KBM-7 (cell line): Measurements from ENCODE around the gene CCR2.
"Not testable (repeated sequence)": the region's sequence is repeated elsewhere in the genome, so short reads cannot be mapped to it uniquely, and the experiment has no call there.

Experiments
- DNase-seq: peaks from one replicate; pipeline ENCODE4 v3.0.0-alpha.2; 2015
- in situ Hi-C: fragments of 300-500 bp; cut with MboI; formaldehyde crosslinking; loops from 2 replicates; pipeline ENCODE4 v1.14.3; 2020; ENCODE audit warnings: low sequenced_read_pairs, low pct_unique_long_range_greater_than_20kb, mixed read lengths

Gene CCR2

GRCh38 chr3:46397111-46397510 is 43.2 kb downstream of the CCR2 start:
- in situ Hi-C loops, result no loop called here

DNA sequence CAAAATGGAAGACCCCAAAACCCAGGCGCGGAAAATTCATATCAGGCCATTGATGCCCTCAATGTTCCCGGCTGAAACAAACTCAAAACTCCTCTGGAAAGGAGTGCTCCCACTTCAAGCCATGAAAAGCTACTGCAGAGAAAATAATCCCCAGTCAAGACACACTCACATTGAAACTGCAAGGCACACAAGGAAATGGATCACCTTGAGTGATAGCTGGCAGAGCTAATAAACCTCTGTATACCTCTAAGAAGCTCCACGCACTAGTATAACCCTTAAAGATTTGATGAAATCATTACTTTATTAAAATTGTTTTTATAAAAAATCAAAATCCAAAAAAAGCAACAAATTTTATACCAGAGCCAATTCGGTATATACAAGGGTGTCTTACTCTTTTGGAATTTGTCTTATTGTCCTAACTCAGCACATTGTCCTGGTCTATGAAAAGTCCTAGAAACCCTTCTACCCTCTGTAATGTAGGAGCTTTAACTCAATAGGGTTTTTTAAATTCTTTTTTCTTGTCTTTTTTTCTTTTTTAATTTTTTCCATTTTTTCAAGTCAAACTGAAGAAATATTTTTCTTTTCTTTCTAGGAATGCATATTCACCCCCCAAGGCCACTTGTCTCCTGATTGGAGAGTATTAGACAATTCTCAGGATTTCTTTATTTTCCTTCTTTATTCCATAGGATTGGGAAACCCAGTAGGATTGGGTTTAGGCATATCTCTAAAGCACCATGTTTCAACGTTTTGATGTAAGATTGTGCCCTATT is 44.5 kb downstream of the CCR2 start:
- in situ Hi-C loops, result no loop called here

More at GRCh38 chr3:46397111-46397510, 43.2 kb downstream of the CCR2 start:
- no peak for DNase-seq

GRCh38 chr3:46399098-46399497 is 45.2 kb downstream of the CCR2 start:
- in situ Hi-C loops, result no loop called here
- no peak for DNase-seq

More for the DNA sequence above, 44.5 kb downstream of the CCR2 start:
- DNase-seq, result no peak

GRCh38 chr3:46399557-46399956 is 45.6 kb downstream of the CCR2 start:
- in situ Hi-C loops, result no loop called here
- peak; percentile 39 for DNase-seq

- in situ Hi-C loops, result no loop called here
- DNase-seq, result no peak
These were observed 46.3 kb downstream of the CCR2 start for GRCh38 chr3:46400000-46400734.

- in situ Hi-C loops, result no loop called here
- DNase-seq, result no peak
These were observed 46.9 kb downstream of the CCR2 start for GRCh38 chr3:46400846-46401245.

DNA sequence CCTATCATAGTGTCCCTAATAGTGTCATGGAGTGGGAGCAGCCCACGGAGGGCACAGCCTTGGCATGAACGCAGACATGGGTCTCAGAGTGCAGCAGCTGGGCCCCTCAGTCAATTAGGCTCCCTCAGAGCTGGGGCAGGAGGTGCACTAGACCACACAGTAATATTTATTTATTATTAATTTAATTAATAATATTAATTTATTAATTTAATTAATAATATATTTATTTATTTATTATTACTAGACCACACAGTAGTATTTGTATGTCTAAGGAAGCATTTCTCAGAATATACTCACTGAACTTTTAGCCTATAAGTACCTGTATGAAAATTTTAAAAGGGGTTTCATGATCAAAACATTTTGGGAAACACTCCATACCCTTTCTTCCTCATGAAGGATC is 47.7 kb downstream of the CCR2 start:
- DNase-seq, result no peak
- in situ Hi-C loops, result no loop called here

DNA sequence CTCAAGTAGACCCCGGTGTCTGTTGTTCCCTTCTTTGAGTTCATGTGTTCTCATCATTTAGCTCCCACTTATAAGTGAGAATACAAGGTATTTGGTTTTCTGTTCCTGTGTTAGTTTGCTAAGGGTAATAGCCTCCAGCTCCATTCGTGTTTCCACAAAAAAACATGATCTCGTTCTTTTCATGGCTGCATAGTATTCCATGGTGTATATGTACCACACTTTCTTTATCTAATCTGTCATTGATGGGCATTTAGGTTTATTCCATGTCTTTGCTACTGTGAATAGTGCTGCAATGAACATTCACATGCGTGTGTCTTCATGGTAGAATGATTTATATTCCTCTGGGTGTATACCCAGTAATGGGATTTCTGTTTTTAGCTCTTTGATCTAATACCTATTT is 49.0 kb downstream of the CCR2 start:
- in situ Hi-C loops, result not testable (repeated sequence)

DNA sequence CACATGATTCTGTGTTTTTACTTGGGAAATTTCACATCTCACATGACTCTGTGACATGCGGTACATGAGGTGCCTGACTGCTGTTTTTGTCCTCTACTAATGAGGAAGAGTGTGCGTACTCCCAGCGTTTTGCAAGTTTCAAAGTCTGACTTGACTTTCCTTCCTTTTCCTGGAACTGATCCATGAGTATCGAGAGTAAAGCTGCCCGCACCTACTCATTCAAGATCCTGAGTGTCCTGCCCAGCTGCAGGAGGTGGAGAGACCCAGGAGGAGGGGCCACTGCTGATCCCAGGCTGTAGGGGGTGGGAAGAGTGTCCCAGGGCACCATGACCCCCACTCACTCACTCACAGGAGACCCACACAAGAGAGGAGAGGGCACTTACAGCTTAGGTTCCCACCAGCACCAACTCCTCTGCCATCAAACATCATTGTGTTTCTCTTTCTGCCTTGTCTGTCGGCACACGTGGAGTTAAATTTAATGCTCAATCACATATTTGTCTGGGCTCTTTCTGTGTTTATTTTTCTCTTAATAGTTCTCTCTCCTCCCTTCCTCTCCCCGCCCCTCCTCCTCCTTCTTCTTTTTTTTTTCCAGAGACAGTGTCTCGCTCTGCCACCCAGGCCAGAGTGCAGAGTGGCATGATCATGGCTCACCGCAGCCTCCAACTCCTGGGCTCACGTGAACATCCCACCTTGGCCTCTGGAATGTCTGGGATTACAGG is 51.5 kb downstream of the CCR2 start:
- in situ Hi-C loops, result no loop called here
- no peak for DNase-seq

More for the DNA sequence above, 49.0 kb downstream of the CCR2 start:
- DNase-seq, result not testable (repeated sequence)

- DNase-seq, result no peak
- in situ Hi-C loops, result no loop called here
These were observed 52.5 kb downstream of the CCR2 start for GRCh38 chr3:46406443-46406787.

- DNase-seq, result peak; percentile 84
- in situ Hi-C loops, result no loop called here
These were observed 53.1 kb downstream of the CCR2 start, which contains the start of the genes CCR5AS and CCRL2 for GRCh38 chr3:46406788-46407611. TSS of gene CCR5AS (minus strand) at chr3:46407066. TSS of gene CCRL2 (plus strand) at chr3:46407259. CDS start at chr3:46408080, 821 bp downstream.

GRCh38 chr3:46407970-46408369 is 54.1 kb downstream of the CCR2 start:
- in situ Hi-C loops, result no loop called here
- DNase-seq, result no peak

GRCh38 chr3:46408853-46409252 is 54.9 kb downstream of the CCR2 start:
- DNase-seq, result no peak
- in situ Hi-C loops, result no loop called here

GRCh38 chr3:46409739-46410489 is 56.0 kb downstream of the CCR2 start:
- in situ Hi-C loops, result no loop called here

More at GRCh38 chr3:46409739-46410489, 56.0 kb downstream of the CCR2 start:
- no peak for DNase-seq
